IMR-90 (cell line): ENCODE data around the gene PC.
A peak's percentile ranks its signal among the peaks of the same experiment; 100 is the strongest.

ENCODE experiments used
- BHLHE40 ChIP-seq: fragments of 150-350 bp; IDR thresholded peaks from 2 replicates; pipeline ENCODE4 v1.6.1; 2016; ENCODE audit warnings: mild to moderate bottlenecking, low read depth, low read length
- CEBPB ChIP-seq: IDR thresholded peaks from 2 replicates; pipeline ENCODE4 v1.6.1; 2012; ENCODE audit warnings: low read depth, low read length, improper control_type of control experiment
- CHD1 ChIP-seq: IDR thresholded peaks from 2 replicates; pipeline ENCODE4 v1.6.1; 2012; ENCODE audit warnings: low read depth, low read length, improper control_type of control experiment
- CTCF ChIP-seq: conservative IDR thresholded peaks from 2 replicates; pipeline ENCODE4 v1.5.1; 2012; ENCODE audit warnings: mild to moderate bottlenecking, low read depth, low read length, improper control_type of control experiment
- ELK1 ChIP-seq: fragments of 150-350 bp; IDR thresholded peaks from 2 replicates; pipeline ENCODE4 v1.6.1; 2016; ENCODE audit warnings: low read depth, mild to moderate bottlenecking, low read length, moderate library complexity, borderline replicate concordance
- FOS ChIP-seq: fragments of 150-350 bp; IDR thresholded peaks from 2 replicates; pipeline ENCODE4 v1.6.1; 2016; ENCODE audit warnings: low read depth, low read length
- MAFK ChIP-seq: IDR thresholded peaks from 2 replicates; pipeline ENCODE4 v1.6.1; 2012; ENCODE audit warnings: low read depth, low read length, improper control_type of control experiment
- MAZ ChIP-seq: IDR thresholded peaks from 2 replicates; pipeline ENCODE4 v1.6.1; 2012; ENCODE audit warnings: low read depth, mild to moderate bottlenecking, low read length, improper control_type of control experiment, moderate library complexity, borderline replicate concordance
- MXI1 ChIP-seq: IDR thresholded peaks from 2 replicates; pipeline ENCODE4 v1.6.1; 2012; ENCODE audit warnings: low read depth, mild to moderate bottlenecking, low read length, moderate library complexity, borderline replicate concordance
- NFE2L2 ChIP-seq: fragments of 150-350 bp; IDR thresholded peaks from 2 replicates; pipeline ENCODE4 v1.6.1; 2016; ENCODE audit warnings: low read depth, mild to moderate bottlenecking, low read length
- POLR2A ChIP-seq: IDR thresholded peaks from 2 replicates; pipeline ENCODE4 v1.6.1; 2012; ENCODE audit warnings: mild to moderate bottlenecking, low read depth, low read length
- SMC3 ChIP-seq: fragments of 150-350 bp; IDR thresholded peaks from 2 replicates; pipeline ENCODE4 v1.6.1; 2016; ENCODE audit warnings: low read depth, mild to moderate bottlenecking, antibody characterized with exemption, low read length, moderate library complexity
- TF ChIP-seq, protein P1 (sequence below): fragments of 150-350 bp; IDR thresholded peaks from 2 replicates; pipeline ENCODE4 v1.6.1; 2017; ENCODE audit warnings: mild to moderate bottlenecking, antibody characterized with exemption, low read length, low read depth

DNA sequence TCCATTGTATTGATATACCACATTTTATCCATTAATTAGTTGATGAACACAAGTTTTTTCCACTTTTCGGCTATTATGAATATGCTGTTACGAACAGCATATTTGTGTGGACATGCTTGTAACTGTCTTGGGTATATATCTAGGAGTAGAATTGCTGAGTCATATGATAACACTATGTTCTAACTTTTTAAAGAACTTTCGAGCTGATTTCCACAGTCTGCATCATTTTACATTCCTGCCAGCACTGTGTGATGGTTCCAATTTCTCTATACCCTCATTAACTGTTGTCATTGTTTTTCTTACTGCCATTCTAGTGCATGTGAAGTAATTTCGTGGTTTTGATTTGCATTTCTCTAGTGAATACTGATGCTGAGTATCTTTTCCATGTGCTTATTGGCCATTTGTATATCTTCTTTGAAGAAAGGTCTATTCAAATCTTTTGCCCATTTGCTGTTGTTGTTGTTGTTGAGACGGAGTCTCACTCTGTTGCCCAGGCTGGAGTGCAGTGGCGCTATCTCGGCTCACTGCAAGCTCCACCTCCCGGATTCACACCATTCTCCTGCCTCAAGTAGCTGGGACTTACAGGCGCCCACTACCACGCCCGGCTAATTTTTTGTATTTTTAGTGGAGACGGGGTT is 122.3 kb downstream of the PC start:
- no peak for TF ChIP-seq CTCF
- peak; percentile 98 for TF ChIP-seq NFE2L2
- TF ChIP-seq POLR2A: no peak
- peak; percentile 94 for TF ChIP-seq MAFK
- TF ChIP-seq ELK1: no peak
- TF ChIP-seq MXI1: no peak
- TF ChIP-seq, protein P1, sequence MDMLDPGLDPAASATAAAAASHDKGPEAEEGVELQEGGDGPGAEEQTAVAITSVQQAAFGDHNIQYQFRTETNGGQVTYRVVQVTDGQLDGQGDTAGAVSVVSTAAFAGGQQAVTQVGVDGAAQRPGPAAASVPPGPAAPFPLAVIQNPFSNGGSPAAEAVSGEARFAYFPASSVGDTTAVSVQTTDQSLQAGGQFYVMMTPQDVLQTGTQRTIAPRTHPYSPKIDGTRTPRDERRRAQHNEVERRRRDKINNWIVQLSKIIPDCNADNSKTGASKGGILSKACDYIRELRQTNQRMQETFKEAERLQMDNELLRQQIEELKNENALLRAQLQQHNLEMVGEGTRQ: no peak
- TF ChIP-seq BHLHE40: no peak
- TF ChIP-seq CEBPB: no peak
- TF ChIP-seq SMC3: no peak
- TF ChIP-seq FOS: 0 out of 2 replicates have a peak, but pooled peaks have one; percentile 11
- TF ChIP-seq CHD1: no peak
- no peak for TF ChIP-seq MAZ
